Measurements from ENCODE around the gene NTMT2. TPM values are rescaled to one million over a fixed set of nuclear protein-coding genes. Genes with fewer than 3 reads are reported as not detected.

NTMT2 gene
- total RNA-seq: not detected
- total RNA-seq (2013): not detected

DNA sequence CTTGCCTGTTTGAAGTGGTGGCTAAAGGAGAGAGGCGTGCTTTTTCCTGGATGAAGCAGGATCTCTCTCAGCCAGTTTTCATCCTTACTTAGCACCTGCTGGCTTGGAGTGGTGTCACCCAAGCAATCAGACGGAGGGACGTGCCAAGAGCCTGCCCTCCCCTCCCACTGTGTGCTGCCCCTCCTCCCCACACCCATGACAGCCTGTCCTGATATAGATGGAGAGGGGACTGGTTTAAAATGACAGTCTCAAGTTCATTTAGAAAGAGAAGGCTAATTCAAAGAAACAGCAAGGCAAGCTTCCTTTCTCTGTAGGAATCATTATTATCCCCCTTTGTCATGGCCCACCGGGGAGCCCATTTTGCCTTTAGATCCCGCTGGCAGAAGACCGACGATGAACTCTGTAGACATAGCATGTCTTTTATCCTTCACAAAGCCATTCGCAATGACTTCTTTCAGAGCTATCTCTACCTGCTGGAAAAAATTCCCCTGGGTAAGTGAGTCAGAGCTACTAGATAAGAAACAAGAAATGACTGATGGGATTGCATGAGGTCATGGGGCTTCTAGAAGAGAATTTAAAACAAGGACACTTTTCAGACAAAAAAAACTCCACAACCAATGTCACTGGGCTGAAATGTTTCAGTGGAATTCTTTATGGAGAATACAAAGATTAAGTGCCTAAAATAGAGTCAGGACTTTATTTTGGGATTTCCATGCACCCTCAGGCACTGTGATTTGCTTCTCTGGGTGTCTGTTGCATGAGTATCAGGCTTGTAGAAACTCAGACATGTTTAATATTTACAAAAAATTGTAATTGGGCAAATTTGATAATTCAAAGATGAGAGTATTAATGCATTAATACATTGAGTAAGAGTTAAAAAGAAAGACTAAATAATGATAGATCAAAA is at the start of gene NTMT2:
Gene NTMT2, plus strand, starts transcription at position 190 of the 907 bp plus-strand sequence. Its CDS starts 149 bp downstream, at position 339.
- Histone ChIP-seq H3K27ac (ENCODE audit: low read length) (no peak within 1 kb of the TSS), H3K4me1 (ENCODE audit: control insufficient read depth, insufficient read depth, low read length) (no peaks in the 10 kb centered on the region), H3K9me3 (ENCODE audit: control insufficient read depth, insufficient read depth, low read length) (no peaks in the 10 kb centered on the region), H3K27me3 (ENCODE audit: control insufficient read depth, insufficient read depth, low read length) (no peaks in the 10 kb centered on the region), H3K36me3 (ENCODE audit: control insufficient read depth, insufficient read depth, low read length) (no peaks in the 10 kb centered on the region), H3K4me3 (ENCODE audit: low read length) (no peak within 1 kb of the TSS)
- Mint-ChIP-seq H3K36me3 (no peaks in the 10 kb centered on the region), H3K4me1 (no peaks in the 10 kb centered on the region), H3K27ac (no peak within 1 kb of the TSS), H3K27me3 (ENCODE audit: low read depth in 2 of 2) (peaks cover 20 to 54% of the 10 kb centered on the region in 2 donors), H3K4me3 (no peak within 1 kb of the TSS), H3K9me3 (peaks cover 4 to 5% of the 10 kb centered on the region in 2 donors)
- DNase-seq (no peak), ATAC-seq (no peak)
- intact Hi-C loops (cut with micrococcal nuclease): no loop called here
- 76% methylated on average over 6 of the region's 8 CpGs for WGBS (ENCODE audit: insufficient coverage)
- TF ChIP-seq, protein P1, sequence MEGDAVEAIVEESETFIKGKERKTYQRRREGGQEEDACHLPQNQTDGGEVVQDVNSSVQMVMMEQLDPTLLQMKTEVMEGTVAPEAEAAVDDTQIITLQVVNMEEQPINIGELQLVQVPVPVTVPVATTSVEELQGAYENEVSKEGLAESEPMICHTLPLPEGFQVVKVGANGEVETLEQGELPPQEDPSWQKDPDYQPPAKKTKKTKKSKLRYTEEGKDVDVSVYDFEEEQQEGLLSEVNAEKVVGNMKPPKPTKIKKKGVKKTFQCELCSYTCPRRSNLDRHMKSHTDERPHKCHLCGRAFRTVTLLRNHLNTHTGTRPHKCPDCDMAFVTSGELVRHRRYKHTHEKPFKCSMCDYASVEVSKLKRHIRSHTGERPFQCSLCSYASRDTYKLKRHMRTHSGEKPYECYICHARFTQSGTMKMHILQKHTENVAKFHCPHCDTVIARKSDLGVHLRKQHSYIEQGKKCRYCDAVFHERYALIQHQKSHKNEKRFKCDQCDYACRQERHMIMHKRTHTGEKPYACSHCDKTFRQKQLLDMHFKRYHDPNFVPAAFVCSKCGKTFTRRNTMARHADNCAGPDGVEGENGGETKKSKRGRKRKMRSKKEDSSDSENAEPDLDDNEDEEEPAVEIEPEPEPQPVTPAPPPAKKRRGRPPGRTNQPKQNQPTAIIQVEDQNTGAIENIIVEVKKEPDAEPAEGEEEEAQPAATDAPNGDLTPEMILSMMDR (IDR thresholded peaks at IDR 0.05): no peak

DNA sequence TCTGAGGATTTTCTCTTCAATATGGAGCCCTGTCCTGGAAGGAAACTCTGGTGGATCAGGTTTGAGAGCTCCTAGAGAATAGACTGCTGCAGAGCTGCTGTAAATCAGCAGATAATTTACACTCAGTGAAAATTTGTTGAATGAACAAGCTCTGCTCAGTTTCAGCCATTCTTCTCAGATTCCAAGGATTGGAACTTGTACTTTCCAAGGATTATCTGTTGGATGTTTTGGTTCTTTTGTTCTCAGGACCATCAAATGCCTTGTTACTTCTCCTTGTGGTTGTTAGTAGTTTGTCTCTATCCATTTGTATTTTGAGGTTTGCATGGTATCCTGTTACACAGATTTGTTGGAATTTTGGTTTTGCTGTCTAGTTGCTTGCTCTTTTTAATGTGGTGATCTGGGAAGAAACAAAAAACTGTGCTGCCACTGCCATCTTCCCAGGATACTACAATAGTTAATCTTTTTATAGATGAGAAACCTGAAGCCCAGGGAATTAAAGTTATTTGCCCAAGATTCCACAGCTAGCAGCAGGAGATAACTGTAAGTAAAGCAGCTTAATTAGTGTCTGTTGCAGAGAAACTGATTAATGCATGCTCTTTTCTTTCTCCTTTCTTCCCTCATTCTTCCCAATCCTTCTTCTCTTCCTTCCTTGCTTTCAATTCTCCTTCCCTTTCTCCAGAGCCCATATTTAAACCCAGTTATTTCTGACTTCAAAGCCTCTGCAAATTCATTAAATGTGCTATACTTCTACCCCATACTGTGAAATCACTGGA is 49.6 kb upstream of the NTMT2 start:
- Mint-ChIP-seq H3K4me3 (no peak overlapping the region), H3K4me1 (no peaks in the 10 kb centered on the region), H3K9me3 (peaks cover 3 to 5% of the 10 kb centered on the region in 2 donors), H3K36me3 (no peaks in the 10 kb centered on the region), H3K27me3 (ENCODE audit: low read depth in 2 of 2) (peaks cover 16 to 39% of the 10 kb centered on the region in 2 donors), H3K27ac (no peak overlapping the region)
- ATAC-seq: no peak
- no peaks in the 10 kb centered on the region for H3K9me3 ChIP-seq (ENCODE audit: control insufficient read depth, insufficient read depth, low read length)
- no peaks in the 10 kb centered on the region for H3K36me3 ChIP-seq (ENCODE audit: control insufficient read depth, insufficient read depth, low read length)
- H3K4me1 ChIP-seq (ENCODE audit: control insufficient read depth, insufficient read depth, low read length): no peaks in the 10 kb centered on the region
- DNase-seq: no peak
- H3K27me3 ChIP-seq (ENCODE audit: control insufficient read depth, insufficient read depth, low read length): peaks cover 4% of the 10 kb centered on the region
- intact Hi-C loops (cut with micrococcal nuclease): no loop called here
- H3K27ac ChIP-seq (ENCODE audit: low read length): no peak overlapping the region
- H3K4me3 ChIP-seq (ENCODE audit: low read length): no peak overlapping the region
- TF ChIP-seq, protein P1 (IDR thresholded peaks at IDR 0.05): no peak

DNA sequence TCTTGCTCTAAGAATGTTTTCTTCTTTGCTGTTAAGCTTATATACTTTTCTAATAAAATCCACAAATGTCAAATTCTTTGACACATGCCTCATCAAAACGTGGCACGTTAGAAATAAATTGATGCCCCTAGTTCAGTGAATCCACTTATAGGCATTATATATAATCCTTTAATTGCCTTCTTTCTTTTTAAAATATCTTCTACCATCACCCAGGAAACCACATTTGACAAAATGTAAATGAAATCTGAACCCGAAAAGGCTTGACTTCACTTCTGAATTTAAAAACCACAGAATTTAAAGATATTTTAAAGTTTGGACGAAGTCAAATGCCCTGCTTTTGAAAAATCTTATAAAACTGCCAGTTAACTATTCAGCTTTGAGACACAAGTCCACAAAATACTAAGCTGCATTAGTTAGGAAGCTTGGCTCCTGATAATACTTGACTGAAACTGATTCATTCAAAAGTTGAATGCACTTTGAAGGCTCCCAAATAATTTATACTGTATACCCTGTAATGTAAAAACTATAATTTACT is 48.9 kb upstream of the NTMT2 start:
- Histone ChIP-seq H3K4me1 (ENCODE audit: control insufficient read depth, insufficient read depth, low read length) (no peaks in the 10 kb centered on the region), H3K27me3 (ENCODE audit: control insufficient read depth, insufficient read depth, low read length) (peaks cover 4% of the 10 kb centered on the region), H3K4me3 (ENCODE audit: low read length) (no peak overlapping the region), H3K27ac (ENCODE audit: low read length) (no peak overlapping the region), H3K36me3 (ENCODE audit: control insufficient read depth, insufficient read depth, low read length) (no peaks in the 10 kb centered on the region), H3K9me3 (ENCODE audit: control insufficient read depth, insufficient read depth, low read length) (no peaks in the 10 kb centered on the region)
- H3K36me3 Mint-ChIP-seq: no peaks in the 10 kb centered on the region
- TF ChIP-seq, protein P1 (IDR thresholded peaks at IDR 0.05): no peak
- DNase-seq (no peak), ATAC-seq (no peak)
- no peak overlapping the region for H3K4me3 Mint-ChIP-seq
- H3K9me3 Mint-ChIP-seq: peaks cover under 1 to 5% of the 10 kb centered on the region in 2 donors
- no peaks in the 10 kb centered on the region for H3K4me1 Mint-ChIP-seq
- H3K27ac Mint-ChIP-seq: no peak overlapping the region
- intact Hi-C loops (cut with micrococcal nuclease): no loop called here
- WGBS (ENCODE audit: insufficient coverage): 59% methylated on average over 4 of the region's 4 CpGs
- peaks cover 19 to 44% of the 10 kb centered on the region in 2 donors for H3K27me3 Mint-ChIP-seq (ENCODE audit: low read depth in 2 of 2)
